ENCODE data around the gene CHD6.

Gene CHD6

GRCh38 chr20:41617902-41618806 is at the start of gene CHD6:
Gene CHD6, minus strand, starts transcription at chr20:41618377. Its CDS starts 67,040 bp downstream, at chr20:41551337.
- peak; percentile 99 for DNase-seq (ENCODE audit: low read depth)

GRCh38 chr20:41664584-41664983 is 46.4 kb upstream of the CHD6 start:
- DNase-seq (ENCODE audit: low read depth), result peak; percentile 30

- no peak for DNase-seq (ENCODE audit: low read depth)
These were observed 39.5 kb upstream of the CHD6 start for GRCh38 chr20:41657655-41658054.

DNA sequence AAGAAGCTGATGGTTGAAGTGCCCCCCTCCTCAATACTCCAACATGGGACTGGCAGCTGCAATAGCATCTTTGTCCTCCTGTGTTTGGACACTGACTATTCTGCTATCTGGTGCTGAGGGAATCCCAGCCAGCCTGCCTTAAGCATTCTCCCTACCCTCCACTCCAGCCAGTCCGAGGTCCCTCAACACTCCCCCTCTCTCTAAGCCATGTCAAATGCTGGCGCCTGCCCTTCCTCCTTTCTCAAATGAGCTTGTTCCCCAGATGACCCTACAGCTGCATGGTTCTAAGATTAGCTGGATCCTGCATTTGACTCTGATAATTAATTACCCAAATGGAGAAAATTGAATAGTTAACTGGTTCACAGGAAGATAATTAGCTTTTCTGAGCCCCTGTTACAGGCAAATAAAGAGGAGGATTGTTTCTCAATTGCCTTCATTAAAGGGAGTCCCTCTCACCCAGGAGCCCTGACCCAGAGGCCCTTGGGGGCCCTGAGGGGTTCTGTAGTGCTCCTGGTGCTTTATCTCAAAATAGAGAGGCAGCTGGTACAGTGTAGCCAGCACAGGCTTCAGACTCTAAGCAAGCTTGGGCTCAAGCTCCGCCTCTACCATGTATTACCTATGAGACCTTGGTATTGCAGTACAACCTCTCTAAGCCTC is 37.9 kb upstream of the CHD6 start:
- no peak for DNase-seq (ENCODE audit: low read depth)

DNA sequence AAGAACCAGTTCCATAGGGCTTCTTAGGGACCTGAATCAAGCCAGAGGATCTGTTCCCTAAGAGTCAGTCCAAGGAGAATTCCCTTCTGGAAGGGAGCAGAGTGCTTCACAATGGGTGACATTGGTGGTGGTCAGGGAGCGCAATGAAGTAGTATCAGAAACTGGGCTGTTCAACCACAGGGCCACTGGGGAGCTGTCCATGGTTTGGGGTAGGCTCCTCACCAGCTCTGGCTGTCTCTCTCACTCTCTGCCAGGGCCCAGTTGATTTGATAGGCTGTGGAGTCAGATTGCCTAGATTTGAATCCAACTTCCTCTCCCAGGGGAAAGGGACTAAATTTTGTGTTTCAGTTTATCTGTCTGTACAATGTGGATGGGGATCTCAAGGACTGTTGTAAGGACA is 36.7 kb upstream of the CHD6 start:
- no peak for DNase-seq (ENCODE audit: low read depth)

DNA sequence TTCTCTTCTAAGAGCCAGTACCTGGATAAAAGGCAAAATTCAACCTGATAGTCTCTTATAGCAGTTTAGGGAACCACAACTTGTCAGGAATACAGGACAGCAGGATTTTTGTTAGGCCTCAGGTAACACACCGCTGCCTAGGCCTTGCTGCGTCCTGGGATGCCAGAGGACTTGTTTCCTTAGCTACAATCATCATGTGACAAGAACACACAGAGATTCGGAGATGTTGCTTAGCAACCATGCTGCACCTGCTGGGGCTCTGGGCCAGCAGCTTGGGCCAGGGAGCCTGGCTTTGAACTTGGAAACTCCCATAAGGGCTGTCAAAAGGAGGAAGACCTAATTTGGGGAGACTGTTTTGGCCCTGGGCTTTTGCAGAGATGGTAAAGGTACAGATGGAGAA is 36.1 kb upstream of the CHD6 start:
- no peak for DNase-seq (ENCODE audit: low read depth)

DNA sequence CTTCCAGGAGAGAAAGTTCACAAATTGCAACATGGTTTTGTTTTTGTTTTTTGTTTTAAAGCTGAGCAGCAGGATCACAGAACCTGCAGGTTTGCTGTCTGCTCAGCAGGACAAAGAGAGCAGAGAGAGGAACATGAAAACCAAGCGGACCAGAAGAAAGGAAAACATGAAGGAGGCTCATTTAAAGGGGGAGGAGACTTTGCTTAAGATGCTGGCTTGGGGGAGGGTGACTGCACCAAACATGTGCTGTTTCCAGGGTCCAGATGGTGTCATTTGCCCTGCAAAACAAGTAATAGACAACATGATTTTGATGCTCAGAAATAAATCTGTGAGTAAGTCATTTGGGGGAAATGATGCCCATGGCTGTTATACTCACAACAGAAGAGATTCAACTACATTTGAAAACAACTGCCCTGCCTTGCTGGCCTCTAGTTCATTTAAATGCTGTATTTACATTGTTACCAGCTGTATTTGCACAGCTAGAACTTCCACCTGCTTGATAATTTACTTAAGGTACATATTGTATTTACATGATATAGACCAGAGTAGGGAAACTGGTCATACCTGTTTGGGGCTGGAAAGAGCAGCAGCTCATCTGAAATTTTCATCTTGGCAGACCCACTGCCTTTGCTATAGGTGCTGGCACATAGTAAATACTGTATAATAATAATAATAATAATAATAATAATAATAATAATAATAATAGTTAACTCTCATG is 32.2 kb upstream of the CHD6 start:
- no peak for DNase-seq (ENCODE audit: low read depth)

- DNase-seq (ENCODE audit: low read depth), result no peak
These were observed 31.3 kb upstream of the CHD6 start for GRCh38 chr20:41649489-41649888.

DNA sequence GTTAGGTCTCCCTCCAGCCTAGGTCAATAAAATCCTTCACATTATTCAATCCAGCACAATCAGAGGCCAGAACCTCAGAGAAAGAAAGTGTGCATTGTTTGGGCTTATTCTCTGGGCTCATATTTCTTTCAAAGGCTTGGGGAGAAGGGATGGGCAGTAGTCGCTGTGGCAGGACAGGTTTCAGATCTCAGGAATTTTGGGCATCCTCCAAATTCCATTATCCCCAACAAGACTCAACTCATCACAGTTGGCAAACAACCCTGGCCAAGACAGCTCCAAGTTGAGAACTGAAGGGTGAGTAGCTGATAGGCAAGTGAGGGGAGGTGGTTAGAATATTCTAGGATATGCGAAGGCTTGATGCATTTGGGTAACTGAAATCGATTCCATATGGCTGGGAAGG is 27.2 kb upstream of the CHD6 start:
- no peak for DNase-seq (ENCODE audit: low read depth)

DNA sequence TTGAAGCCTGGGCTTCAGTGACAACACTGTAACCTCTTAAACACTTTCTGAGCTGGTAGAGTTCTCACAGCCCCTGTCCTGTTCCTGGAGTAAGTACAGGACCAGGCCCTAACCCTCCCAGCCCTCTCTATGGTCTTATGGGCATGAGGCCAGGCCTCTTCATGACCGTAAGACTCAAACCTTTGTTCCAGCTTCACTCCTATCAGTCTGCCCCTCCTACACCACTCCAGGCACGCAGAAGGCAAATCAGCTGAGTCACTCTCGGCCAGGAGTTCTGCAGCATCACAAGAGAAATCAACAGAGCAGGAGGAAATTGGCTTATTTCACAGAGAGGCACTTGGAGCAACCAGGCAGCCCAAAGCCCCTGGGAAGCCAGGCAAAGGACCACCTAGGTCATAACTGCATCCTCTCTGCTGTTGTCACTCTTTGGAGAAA is 25.3 kb upstream of the CHD6 start:
- DNase-seq (ENCODE audit: low read depth), result no peak

DNA sequence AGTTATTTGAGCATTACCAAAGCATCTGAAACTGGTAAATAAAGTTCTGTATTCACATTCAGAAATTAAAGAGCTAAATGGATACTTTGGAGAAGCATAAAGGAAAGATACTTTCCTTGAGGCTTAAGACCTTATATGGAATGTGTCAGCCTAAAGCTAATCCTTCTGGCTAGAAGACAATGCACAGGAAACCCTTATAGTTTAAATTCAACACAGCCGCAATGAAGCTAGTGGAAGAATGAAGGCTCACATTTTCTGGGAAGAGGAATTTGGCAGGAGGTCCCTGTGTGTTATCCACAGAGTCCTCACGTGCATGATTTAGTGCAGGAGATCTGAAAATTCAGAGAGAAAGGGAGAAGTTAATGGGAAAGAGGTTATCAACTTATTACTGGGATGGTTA is 21.5 kb upstream of the CHD6 start:
- no peak for DNase-seq (ENCODE audit: low read depth)

DNA sequence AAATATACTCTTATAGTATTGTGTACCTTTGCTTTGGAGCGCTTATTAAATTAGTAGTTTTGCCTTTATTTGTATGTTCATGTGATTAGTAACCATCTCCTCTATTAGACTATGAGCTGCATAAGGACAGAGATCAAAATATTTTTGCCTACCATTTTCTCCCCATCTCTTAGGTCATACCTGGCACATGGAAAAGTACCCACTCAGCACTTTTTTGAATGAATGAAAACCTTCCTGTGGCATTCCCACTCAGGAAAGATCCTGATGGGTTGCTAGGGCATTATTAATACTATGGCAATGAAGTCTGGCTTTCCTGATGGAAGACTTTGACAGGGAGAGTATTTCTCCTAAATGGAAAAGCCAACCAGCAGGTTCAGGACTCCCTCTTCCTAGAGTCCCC is 20.3 kb upstream of the CHD6 start:
- no peak for DNase-seq (ENCODE audit: low read depth)

DNA sequence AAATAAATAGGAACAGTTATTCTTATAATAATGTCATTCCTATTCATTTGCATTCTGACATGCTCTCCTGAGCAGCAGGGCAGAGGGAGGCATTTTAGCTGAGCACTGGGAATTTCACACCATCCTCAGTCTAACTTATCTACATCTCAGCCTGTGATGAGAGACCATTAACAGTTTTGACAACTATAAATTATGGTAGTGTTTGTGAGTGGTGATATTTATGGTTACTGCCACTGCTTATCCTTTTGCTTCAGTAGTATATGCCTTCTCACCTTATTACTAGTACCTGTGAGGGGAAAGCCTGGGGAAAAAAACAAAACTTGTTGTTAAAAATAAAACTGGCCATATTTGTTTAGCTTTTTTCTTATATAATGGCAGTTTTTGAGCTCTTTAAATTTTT is 17.0 kb upstream of the CHD6 start:
- no peak for DNase-seq (ENCODE audit: low read depth)

DNA sequence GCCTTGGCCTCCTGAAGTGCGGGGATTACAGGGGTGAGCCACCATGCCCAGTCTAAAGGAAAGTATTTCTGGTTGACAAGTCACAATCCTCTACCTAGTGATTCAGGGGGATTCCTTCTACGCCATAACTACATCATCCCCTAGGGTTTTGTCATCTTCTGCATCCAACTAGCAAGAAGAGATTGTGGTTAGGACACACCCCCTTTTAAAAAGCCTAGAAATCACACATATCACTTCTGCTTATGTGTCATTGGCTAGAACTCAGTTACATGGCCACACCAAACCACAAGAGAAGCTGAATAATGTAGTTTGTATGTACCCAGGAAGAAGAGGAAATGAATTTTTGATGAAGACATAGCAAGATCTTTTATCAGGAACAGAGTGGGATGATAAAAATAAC is 14.7 kb upstream of the CHD6 start:
- DNase-seq (ENCODE audit: low read depth), result peak; percentile 48

DNA sequence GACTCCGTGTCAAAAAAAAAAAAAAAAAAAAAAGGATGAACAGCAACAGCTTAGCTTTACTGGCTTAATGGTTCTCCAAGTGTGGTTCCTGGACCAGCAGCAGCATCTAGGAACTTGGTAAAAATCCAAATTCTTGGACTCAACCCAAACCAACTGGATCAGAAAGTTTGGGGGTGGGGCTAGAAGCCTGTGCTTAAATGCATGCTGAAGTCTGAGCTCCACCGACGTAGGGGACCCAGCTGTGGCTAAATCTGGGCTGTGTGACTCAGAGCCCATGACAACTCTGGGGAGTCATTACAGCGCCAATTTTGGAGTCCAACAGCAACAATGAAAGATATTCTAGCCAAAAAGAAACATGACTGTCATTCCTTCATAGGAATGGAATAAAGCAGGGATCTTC is 13.6 kb upstream of the CHD6 start:
- DNase-seq (ENCODE audit: low read depth), result peak; percentile 85

- no peak for DNase-seq (ENCODE audit: low read depth)
These were observed 12.7 kb upstream of the CHD6 start for GRCh38 chr20:41630846-41631245.

- no peak for DNase-seq (ENCODE audit: low read depth)
These were observed 9.6 kb upstream of the CHD6 start for GRCh38 chr20:41627611-41628244.

DNA sequence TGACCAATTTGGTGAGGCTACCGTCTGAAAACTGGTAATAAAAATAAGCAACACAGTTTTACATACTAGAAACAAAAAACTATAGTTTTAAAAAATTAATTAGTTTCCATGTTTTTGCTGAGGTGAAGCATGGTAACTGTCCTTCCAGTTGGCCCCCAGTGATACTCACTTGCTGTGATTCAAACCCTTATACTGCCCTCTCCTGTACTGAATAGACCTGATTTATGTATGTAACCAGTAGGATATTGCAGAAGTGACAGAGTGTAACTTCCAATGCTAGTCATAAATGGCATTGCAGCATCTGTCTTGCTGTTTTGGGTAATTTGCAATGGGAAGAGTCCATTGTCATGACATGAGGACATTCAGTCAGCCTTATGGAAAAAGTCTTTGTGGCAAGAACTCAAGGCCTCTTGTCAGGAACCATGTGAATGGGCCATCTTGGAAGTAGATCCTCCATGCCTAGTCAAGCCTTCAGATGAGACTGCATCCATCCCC is 8.9 kb upstream of the CHD6 start:
- DNase-seq (ENCODE audit: low read depth), result no peak

DNA sequence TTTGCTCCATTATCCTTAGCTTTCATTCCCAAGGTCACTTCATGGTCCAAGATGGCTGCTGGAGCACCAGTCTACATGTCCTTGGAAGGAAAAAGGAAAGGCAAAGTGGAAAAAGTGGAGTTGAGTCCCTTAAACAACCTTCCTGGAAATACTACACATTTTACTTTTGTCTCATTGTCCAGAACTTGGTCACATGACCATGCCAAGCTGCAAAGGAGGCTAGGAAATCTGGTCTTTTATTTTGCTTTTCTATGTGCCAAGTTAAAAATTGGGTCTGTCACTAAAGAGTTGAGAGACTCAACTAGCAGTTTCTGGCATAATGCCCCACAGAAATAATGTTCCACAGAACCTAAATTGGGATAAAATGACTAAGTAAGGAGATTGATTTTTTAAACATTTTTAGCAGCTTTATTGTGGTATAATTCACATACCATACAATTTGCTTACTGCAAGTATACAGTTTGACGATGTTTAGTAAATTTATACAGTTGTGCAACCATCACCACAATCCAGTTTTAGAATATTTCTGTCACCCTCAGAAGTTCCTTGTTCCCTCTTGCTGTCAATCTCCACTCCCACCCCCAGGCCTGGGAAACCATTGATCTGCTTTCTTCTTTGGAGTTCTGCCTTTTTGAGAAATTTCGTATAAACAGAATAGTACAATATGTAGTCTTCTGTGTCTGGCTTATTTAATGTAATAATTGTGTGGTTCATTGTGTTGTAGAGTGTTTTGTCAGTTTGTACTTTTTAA is 5.6 kb upstream of the CHD6 start:
- DNase-seq (ENCODE audit: low read depth), result no peak

DNA sequence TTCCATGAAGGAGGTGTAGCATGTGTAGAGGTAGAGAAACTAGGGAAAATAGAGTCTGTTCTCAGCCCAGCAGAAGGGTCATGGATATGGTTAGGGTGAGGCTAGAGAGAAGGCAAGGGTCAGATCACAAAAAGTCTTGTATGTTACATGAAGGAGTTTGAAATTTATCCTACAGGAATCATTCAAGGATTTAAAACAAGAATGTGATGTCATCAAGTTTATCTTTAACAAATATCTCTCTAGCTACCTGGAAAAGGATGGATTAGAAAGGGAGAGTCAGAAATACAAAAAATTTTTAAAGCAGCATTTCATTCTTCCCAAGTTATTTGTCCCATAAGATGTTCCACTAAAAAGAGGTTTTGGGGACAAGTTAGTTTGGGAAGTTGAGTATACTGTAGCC is 4.4 kb upstream of the CHD6 start:
- DNase-seq (ENCODE audit: low read depth), result no peak

- no peak for DNase-seq (ENCODE audit: low read depth)
These were observed 3.8 kb upstream of the CHD6 start for GRCh38 chr20:41621971-41622370.

Data from HS-27A (cell line).